NCI-H2107 (cell line): ENCODE results near the gene HPCAL1.

Source experiments
- DNase-seq: peaks from one replicate; lab custom pipeline; 2025; lab: John Stamatoyannopoulos, UW

The HPCAL1 gene

DNA sequence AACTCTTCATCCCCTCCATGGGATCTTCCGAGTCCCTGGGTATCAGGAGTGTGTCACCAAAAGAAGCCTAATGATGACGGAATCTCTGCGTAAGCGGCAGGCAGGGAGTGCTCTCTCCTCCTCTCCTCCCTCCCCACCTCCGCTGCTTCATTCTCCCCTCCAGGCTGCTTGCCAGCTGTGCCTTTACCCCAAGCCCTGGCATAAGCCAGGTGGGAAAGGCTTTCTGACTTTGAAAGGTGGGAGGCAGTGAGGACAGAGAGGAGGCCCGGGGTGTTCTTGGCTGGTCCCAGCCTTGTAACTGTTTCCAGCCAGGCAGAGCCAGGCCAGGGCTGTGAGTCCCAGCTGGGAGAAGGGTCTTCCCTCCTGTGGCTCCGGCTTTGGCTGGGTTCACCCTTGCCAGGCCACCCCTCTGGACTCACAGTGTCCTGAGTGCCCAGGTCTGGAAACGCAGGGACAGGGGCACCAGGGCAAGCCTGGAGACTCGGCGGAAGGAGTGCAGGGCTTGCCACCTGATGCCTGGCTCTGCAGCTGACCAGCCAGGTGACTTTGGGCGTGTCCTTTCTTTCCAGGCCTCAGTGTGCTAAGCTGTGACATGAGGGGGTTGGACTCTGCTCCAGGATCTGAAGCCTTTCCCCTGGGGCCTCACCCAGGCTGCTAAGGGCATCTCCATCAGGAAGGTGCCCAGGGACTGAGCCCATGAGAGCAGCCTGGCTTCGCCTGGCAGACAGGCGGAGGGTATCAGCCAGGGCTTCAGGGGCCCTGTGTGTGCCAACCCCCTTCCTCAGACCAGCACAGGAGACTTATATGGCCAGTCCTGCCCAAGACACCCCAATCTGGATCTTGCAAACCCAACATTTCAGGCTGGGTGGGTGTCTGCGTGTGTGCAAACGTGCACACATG lies 32.7 kb upstream of the HPCAL1 start:
- DNase-seq: no peak

- no peak for DNase-seq
Measured at GRCh38 chr2:10271509-10271908, 31.2 kb upstream of the HPCAL1 start.

DNA sequence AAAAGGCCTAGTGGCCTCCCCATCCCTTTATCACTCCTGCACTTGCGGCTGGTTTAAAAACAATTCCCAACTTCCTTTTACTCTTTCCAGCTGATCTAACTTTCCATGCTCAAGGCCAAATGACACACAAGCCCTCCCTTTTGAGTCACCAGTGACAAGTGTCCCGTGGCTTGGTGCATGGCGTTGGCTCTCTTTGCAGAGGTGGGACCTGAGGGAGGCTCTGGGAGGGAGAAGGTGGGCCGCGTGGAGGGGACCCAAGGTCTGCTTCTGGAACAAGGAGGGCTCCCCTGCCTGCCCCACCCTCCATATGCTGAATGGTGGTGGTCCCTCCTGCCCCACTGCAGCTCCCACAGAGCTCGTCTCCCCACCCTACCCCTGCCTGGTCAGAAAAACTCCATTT lies 30.8 kb upstream of the HPCAL1 start:
- DNase-seq: no peak

DNA sequence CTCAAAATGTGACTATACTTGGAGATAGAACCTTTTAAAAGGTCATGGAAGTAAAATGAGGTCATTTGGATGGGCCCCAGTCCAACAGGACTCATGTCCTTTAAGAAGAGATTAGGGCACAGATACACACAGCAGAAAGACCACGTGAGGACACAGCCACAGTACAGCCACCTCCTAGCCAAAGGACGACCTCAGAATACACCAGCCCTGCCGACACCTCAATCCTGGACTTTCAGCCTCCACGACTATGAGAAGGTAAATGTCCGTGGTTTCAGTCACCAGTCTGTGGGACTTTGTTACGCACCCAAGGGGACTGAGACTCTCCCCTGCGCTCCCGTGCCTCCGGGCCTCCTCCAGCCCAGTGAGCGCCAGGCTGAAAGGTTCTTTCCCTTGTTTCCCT lies 30.2 kb upstream of the HPCAL1 start:
- no peak for DNase-seq

DNA sequence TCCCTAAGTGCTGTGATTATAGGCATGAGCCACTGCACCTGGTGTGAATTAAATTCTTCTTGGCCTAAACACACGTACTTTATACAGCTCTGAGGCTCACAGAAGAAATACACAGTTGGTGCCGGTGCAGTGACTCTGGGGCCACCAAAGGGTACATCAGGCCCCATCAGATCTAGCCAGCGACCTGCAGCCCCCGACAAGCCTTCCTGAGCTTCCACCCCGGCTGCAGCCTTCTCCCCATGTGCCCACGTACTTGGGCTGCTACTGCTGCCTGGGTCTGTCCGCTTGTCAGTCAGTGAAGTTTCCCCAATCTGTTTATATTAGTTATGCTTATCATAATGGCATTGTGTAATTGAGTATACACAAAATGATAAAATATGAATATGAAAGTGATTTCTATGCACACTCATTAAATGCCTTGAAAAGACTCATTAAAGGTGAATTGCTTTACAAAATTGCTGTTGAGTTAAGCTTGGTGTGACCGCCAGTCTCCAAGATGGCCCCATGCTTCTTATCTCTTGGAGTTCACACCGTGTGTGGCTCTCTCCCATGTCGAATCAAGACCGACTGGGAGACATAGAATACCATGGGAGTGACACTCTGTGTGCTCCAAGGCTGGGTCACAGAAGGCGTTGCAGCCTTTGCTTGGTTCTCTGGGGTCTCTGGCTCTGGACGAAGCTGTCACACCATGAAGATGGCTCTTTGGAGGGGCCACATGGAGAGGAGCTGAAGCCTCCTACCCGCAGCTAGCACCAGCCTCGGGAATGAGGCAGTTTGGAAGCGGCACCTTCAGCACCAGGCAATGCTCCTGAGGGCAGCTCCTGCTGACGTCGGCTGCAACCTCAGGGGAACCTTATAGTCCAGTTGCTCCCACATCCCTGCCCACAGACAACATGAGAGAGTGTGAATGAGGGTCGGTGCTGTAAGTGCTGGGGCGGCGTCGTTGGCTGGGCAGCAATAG lies 29.2 kb upstream of the HPCAL1 start:
- DNase-seq: no peak

DNA sequence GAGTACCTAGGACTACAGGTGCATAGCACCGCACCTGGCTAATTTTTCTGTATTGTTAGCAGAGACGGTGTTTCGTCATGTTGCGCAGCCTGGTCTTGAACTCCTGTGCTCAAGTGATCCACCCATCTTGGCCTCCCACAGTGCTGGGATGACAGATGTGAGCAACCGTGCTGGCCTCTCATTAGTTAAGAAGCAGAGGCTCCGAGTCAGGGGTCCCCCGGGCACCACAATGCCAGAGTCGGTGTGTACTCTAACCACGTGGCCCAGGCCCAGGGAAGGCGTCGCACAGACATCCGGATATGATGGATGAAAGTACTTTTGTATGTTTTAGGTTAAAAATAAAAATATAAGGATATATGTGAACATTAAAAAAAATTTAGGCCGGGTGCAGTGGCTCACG lies 28.3 kb upstream of the HPCAL1 start:
- DNase-seq: no peak

DNA sequence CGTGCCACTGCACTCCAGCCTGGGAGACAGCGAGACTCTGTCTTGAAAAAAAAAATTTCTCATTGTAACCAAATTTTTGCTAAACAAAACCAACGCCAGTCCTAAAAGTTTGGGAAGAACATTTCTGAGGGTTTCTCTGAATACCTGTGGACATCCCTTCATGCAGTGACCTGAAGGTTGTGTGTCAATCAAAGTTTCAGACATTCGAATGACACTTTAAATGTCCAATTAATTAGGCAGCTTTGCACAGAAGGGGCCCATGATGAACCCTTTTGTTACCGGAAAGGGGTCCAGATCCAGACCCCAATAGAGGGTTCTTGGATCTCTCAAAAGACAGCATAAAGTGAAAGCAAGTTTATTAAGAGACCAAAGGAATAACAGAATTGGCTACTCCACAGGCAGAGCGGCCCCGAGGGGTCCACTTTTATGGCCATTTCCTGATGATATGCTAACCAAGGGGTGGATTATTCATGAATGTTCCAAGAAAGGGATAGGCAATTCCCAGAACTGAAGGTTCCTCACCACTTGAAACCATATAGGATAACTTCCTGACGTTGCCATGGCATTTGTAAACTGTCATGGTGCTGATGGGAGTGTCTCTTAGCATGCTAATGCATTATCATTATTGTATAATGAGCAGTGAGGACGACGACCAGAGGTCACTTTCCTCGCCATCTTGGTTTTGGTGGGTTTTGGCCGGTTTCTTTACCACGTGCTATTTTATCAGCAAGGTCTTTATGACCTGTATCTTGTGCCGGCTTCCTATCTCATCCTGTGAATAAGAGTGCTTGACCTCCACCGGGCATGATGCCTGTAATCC lies 27.5 kb upstream of the HPCAL1 start:
- DNase-seq: no peak

GRCh38 chr2:10276481-10277292 lies 26.0 kb upstream of the HPCAL1 start:
- no peak for DNase-seq

DNA sequence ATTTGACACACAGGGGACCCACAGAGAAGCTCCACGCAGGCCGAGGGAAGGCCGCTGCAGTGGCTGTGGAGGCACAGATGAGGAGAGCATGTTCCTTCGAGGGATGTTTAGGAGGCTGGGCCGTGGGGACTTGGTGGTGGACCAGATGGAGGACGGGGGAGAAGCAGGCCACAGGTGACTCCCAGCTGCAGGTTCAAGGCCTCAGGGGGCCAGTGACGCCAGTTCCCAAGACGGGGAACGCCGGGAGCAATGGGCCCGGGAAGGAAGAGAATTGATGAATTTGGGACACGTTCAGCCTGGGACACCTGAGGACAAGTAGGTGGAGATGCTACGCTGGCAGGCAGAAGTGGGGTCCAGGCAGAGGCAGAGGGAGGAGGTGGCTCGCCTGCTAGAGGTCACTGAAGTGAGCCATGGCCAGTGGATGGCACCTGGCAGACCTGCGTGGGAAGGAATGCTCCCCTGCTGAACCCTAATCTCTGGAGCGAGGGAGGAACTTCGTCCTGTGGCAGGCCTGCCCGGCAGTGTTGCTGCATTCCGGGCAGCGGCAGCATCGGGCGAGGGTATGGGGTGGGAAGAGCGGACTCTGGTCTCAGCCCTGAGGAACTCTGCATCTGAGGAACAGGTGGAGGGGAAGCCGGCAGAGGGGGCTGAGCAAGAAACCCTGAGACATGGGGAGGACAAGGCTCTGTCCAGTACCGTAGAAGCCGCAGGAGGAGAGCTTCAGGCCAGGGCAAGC lies 25.2 kb upstream of the HPCAL1 start:
- no peak for DNase-seq

DNA sequence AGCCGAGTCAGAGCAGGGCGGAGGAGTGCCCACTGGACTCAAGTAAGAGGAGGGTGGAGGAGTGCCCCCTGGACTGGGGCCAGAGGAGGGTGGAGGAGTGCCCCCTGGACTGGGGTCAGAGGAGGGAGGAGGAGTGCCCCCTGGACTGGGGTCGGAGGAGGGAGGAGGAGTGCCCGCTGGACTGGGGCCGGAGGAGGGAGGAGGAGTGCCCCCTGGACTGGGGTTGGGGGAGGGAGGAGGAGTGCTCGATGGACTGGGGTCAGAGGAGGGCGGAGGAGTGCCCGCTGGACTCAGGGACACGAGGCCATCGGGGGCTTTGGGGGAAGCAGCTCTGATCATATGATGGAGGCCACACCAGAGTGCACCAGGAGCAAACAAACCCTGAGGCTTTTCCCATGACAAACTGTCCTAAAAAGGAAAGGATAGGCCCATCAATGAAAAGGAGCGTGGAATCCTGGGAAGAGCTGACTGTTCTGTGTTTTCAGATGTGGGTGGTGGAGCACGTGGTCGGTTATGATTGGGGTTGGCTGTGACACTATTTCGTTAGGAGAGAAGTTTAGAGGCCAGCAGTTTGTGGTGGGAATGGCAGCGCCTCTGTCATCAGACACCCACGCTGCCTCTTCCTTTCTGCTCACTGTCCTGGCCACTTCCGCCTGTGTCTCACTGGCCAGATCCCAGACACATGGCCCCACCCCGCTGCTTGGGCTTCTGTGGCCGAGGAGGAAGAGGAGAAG lies 24.5 kb upstream of the HPCAL1 start:
- DNase-seq: no peak

- DNase-seq: no peak
Measured at GRCh38 chr2:10278763-10279471, 23.8 kb upstream of the HPCAL1 start.

GRCh38 chr2:10279472-10279870 lies 23.2 kb upstream of the HPCAL1 start:
- DNase-seq: no peak

DNA sequence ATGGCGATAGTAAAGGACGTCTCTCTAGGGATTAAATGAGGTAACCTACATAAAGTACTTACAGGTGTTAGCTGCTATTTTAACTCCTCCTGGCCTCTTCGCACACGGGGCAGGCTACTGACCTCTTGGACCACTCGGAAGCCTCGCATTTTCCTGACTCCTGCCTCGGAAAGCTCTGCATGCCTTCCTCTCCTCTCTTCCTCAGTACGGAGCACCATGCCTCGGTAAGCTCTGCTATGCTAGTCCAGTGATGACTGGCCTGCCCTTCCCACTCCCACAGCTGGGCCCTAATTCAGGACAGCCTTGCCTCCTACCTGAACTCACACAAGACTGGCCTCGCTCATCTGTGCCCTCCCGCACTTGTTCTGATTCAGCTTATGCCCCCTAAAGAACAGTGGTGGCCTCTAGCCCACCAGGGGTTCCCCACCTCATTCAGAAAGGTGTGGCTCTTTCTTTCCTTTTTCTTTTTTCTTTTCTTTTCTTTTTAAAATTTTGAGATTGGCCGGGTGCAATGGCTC lies 22.7 kb upstream of the HPCAL1 start:
- no peak for DNase-seq

DNA sequence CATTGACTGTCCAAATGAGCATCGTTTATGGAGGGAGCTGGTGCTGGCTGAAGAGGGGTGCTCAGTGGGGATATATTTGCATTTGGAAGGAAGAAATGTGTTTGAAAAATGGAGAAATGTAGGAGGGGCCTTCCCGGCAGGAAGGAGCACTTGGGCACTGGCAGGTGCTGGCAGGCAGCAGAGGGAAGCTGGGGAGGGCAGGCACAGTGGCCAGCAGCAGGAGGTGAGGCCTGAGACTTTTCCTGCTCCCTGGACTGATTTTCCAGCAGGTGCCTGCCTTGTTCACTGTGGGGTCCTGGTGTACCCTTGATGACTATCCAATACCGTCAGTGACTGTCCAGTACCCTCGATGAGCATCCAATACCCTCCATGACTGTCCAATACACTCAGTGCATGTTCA lies 20.8 kb upstream of the HPCAL1 start:
- no peak for DNase-seq

- no peak for DNase-seq
Measured at GRCh38 chr2:10282611-10283105, 20.0 kb upstream of the HPCAL1 start.

DNA sequence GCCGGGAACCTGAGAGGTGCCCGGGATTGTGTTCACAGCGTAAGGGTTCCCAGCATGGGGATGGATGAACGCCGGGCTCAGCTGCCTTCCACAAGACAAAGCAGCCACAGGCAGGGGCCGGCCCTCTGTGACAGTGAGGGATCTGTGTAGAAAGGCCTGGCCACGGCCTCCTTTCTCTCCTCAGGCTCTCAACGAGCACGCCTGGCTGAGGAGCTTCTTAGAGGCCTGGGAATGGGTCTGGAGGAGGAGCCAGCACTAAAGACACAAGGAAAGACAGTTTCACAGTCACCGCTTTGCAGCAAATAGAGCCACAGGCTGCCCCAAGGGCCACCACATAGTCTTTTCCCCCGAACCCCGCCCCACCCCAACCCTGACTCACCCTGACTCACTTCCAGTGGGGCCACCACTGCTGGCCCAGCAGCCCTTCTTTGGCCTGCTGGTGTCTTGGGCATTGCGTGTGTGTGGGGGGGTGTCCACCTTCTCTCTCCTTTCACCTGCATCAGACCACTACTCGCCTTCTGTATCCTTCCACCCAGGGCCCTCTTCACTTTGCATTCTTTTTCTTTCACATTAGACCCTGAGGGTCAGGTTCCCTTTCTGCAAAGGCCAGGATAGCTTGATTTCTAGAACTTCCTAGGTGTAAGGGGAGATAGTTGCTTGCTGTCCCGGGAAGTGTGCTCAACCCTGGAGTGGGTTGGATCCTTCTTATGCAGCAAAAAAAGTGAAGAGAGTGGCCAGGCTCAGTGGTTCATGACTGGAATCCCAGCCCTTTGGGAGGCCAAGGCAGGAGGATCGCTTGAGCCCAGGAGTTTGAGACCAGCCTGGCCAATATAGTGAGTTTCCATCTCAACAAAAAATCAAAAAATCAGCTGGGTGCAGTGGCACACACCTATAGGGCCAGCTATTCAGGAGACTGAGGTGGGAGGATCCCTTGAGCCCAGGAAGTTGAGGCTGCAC lies 19.3 kb upstream of the HPCAL1 start:
- DNase-seq: peak; percentile 35

DNA sequence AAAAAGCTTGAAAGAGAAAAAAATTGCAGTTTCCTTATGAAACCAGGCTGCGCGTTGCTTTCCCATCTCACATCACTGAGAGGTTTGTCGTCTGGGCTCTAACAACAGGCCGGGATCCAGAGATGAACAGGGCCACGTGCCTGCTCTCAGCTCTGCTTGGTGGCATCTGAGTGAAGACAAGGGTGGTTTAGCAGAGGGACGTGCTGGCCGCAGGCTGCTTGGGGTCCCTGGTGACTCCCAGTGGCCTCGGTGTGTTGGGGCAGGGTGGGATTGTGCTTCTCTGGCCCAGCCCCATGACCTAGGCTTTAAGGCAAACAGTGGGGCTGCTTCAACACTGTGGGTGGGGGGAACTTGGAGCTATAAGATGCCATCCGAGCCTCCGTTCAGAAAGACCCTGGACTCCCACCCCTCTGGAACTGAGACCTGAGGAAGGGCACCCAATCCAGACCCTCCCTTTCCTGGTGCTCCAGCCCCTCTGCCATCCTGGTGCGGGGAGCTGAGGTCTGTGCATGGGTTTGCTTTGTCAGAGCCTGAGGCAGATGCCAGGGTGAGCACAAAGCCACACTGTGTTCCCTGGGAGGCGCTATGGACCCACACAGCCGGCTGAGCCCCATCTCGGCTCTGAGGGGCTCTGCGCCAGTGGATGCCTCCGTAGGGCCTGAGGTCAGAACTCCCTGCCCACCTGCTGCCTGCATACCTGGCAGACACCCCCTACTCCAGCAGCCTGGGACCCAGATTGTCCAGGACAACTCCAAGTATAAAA lies 18.4 kb upstream of the HPCAL1 start:
- DNase-seq: no peak
